ENCODE results near the gene SFXN3.

- TF ChIP-seq EZH2 (IDR thresholded peaks at IDR 0.05; ENCODE audit: borderline replicate concordance, control insufficient read depth, low read depth, low read length) (no peak), ATF7 (IDR thresholded peaks at IDR 0.05; ENCODE audit: low read depth) (no peak)
Measured at GRCh38 chr10:101038484-101038883, 7.5 kb downstream of the SFXN3 start.
